Bronchus fibroblast of lung (primary cell): ENCODE results near the gene LSM7. TPM values are rescaled to one million over a fixed set of nuclear protein-coding genes. Genes with fewer than 3 reads are reported as not detected.

Experiments
- total RNA-seq: library from RNA; depleted of rRNA; stranded (reverse); fragments of >200 nt; gene quantifications from 2 replicates; pipeline ENCODE4 v1.2.3, GENCODE V29; 2015

LSM7 gene
- 273 and 358 TPM in 2 replicates for total RNA-seq

DNA sequence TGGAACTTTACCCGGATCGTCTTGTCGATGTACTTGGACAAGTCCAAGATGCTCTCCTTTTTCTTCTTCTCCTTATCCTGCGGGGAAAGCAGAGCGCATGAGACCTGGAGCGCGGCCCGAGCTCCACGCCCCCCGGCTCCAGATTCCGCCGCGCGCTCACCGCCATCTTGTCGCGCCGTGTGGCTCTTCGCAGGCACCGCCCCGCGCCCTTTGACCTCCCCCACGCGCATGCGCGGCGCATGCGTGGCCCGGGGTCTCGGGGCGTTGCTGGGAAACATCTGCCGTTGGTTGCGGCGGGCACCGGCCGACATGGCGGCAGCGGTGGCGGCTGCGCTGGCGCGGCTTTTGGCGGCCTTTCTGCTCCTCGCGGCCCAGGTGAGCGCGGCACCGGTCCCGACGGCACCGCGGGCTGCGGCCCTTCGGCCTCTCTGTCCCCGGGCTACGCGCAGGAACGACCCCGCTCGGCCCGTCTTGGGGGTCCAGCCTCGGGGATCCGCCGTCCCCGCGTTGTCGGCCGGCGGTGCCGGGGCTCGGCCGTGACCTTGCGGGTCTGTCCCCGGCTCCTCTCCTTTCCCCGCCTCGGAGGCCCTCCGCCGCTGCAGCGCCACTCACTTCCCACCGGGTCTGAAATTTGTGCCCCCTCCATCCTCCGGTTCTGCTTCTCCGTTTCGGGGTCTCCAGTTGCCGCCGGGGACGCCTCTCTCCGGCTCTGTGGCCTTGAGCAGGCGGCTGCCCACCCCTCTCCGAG, at the start of gene LSM7, which contains the start of gene SPPL2B:
Gene LSM7 (minus strand): TSS at position 186 of the 748 bp plus-strand sequence. CDS start 20 bp downstream, at position 166.
Gene SPPL2B (plus strand): TSS at position 284 of the 748 bp plus-strand sequence. CDS start 26 bp downstream, at position 310.

DNA sequence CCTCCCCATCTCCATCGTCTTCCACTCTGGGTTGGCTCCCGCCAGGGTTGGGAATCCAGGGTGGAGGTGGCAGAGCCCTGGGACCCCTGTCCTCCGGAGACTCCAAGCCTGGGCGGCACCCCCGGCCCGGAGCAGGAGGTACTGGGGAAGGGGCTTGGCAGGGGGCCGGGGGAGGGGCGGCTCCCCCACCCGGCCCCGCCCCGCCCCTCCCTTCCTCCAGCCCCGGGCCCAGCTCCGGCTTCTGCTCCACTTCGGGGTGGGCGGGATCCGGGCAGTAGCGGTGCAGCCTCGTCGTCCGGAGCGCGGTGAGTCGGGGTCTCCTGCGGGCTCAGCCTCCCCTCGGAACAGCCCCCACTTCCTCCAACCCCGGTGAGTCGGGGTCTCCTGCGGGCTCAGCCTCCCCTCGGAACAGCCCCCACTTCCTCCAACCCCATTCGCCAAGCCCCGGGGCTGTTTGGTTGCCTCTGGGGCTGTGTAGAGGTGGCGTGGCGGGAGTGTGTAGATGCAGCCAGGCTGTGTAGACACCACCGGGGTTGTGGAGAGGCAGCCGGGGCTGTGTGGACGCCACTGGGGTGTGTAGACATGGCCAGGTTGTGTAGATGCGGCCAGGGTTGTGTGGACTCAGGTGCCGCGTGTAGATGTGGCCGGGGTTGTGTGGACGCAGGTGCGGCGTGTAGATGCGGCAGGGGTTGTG, 31.8 kb upstream of the LSM7 start, which contains the start of gene TMPRSS9:
Gene TMPRSS9 (plus strand): TSS at position 274 of the 694 bp plus-strand sequence. CDS start 29,521 bp downstream, outside the sequence.

DNA sequence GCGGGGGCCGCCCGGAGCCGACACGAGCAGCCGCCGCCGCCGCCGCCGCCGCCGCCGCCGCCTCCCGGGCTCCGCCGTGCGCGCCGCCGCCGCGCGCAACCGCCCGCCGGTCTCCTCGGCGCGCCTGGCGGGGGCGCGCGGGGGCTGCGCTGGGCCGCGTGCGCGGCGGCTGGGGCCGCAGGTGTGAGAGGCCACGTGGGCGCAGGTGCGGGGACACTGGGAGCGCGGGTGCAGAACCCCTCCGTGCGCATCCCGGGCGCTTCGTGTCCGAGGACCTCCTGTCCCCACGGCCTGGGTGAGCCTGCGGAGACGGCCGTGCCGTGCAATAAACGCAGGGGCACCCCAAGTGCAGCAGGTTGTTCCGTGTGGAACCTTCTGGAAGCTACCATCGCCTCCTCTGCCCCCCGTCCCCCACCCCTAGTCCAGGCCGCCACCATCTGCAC, 20.3 kb downstream of the LSM7 start, which contains the start of gene LINGO3:
Gene LINGO3 (minus strand): TSS at position 41 of the 443 bp plus-strand sequence. CDS start 16,378 bp downstream, outside the sequence.

DNA sequence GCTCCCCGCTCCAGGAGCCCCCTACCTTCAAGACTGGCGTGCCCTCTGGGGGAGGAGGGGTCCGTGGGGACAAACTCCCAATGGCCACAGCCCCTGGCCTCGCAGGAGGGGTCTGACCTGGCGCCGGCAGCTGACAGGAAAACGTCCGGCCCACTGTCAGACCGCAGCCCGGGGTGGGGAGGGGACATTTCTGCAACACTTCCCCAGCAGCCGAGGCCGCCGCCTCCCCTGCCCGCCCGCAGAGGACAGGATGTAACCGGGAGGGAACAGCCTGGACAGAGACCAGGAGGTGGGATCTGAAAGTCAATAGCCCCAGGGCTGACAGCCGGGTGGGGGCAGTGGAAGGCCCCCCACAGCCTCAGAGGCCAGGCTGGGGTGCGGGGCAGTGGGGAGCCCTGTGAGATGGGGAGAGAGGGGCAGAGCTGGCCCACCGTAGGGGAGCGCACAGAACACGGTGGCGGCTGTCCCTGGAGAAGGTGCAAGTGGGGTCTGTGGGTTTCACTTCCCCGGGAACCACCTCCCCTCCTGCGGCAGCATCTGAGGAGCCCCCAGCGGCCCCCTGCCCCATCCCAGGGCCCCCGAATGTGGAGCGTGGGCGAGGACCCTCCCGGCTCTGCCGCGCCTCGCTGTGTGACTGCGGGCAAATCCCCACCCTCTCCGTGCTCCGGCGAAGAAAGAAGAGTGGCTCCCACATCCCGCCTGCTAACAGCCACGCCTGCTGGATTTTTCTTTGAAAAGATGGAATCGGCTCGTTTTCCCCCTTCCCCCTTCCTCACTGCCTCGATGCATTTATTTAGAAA, 46.1 kb downstream of the LSM7 start, which contains the start of gene PEAK3:
Gene PEAK3 (minus strand): TSS at position 114 of the 800 bp plus-strand sequence. CDS start 1,244 bp downstream, outside the sequence.

Other genes starting within 250 kb of the LSM7 start
- gene MOB3A, start 232.3 kb downstream of the LSM7 start, total RNA-seq, result 30.6 and 33.1 TPM in 2 replicates
- gene IZUMO4, start 231.7 kb downstream of the LSM7 start, total RNA-seq, result 1.0 TPM in 2 replicates
- gene AP3D1, start 177.0 kb downstream of the LSM7 start, total RNA-seq, result 97.0 and 104 TPM in 2 replicates
- 8.8 and 10.3 TPM in 2 replicates for gene DOT1L, start 164.7 kb downstream of the LSM7 start, total RNA-seq
- 102 and 106 TPM in 2 replicates for gene PLEKHJ1, start 92.3 kb downstream of the LSM7 start, total RNA-seq
- 35.0 and 49.1 TPM in 2 replicates for gene SF3A2, start 91.8 kb downstream of the LSM7 start, total RNA-seq
- gene AMH, start 79.3 kb downstream of the LSM7 start, total RNA-seq, result 0.67 TPM in 1 of 2 replicates, not detected in the other
- 0.15 TPM in 1 of 2 replicates, not detected in the other for gene JSRP1, start 72.2 kb downstream of the LSM7 start, total RNA-seq
- gene PEAK3, start 46.4 kb downstream of the LSM7 start, total RNA-seq, result 0.15 TPM in 1 of 2 replicates, not detected in the other
- gene LINGO3, start 20.4 kb downstream of the LSM7 start, total RNA-seq, result not detected in 2 replicates
- gene SPPL2B, start 98 bp upstream of the LSM7 start, total RNA-seq, result 25.1 and 33.7 TPM in 2 replicates
- not detected in 2 replicates for gene TMPRSS9, start 31.7 kb upstream of the LSM7 start, total RNA-seq
- gene TIMM13, start 99.0 kb upstream of the LSM7 start, total RNA-seq, result 65.4 and 68.4 TPM in 2 replicates
- gene LMNB2, start 128.4 kb upstream of the LSM7 start, total RNA-seq, result 144 and 158 TPM in 2 replicates
- 55.3 and 55.6 TPM in 2 replicates for gene GADD45B, start 147.5 kb upstream of the LSM7 start, total RNA-seq